Fibroblast of the aortic adventitia (primary cell): ENCODE data around the gene ANGPTL2. TPM values are rescaled to one million over a fixed set of nuclear protein-coding genes. Genes with fewer than 3 reads are reported as not detected.

Experiments
- DNase-seq: peaks from one replicate; pipeline ENCODE4 v3.0.0-alpha.2; 2010; ENCODE audit warnings: low read depth
- H3K4me3 ChIP-seq: 2 replicates; pipeline ENCODE4 v1.5.1; 2011; ENCODE audit warnings: low read depth, mild to moderate bottlenecking, control low read depth, low read length, moderate library complexity
- total RNA-seq: library from RNA; depleted of rRNA; stranded (reverse); fragments of >200 nt; gene quantifications from 2 replicates; pipeline ENCODE4 v1.2.3, GENCODE V29; 2012; ENCODE audit warnings: low replicate concordance
- TF ChIP-seq, protein P1 (sequence below): IDR thresholded peaks from 2 replicates; pipeline ENCODE4 v1.5.1; 2011; ENCODE audit warnings: mild to moderate bottlenecking, low read length, control low read depth, inconsistent platforms; ENCODE audit not compliant: insufficient read depth

ANGPTL2 gene
- total RNA-seq, 1 donor = 41.0 TPM

DNA sequence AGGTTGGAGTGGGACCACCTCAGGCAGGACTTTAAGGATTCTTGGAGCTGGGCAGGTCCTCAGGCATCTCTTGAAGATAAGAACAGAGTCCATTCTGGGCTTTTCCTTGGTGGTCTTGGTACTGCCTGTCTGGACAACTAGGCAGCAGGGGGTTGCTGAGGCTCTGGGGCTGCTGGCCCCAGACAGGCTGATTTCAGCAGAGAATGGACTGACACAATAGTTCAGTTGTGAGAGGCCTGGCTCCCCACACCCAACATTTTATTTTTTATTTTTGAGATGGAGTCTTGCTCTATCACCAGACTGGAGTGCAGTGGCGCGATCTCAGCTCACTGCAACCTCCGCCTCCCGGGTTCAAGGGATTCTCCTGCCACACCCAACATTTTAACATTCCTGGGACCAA lies 4.6 kb downstream of the ANGPTL2 start:
- TF ChIP-seq, protein P1, sequence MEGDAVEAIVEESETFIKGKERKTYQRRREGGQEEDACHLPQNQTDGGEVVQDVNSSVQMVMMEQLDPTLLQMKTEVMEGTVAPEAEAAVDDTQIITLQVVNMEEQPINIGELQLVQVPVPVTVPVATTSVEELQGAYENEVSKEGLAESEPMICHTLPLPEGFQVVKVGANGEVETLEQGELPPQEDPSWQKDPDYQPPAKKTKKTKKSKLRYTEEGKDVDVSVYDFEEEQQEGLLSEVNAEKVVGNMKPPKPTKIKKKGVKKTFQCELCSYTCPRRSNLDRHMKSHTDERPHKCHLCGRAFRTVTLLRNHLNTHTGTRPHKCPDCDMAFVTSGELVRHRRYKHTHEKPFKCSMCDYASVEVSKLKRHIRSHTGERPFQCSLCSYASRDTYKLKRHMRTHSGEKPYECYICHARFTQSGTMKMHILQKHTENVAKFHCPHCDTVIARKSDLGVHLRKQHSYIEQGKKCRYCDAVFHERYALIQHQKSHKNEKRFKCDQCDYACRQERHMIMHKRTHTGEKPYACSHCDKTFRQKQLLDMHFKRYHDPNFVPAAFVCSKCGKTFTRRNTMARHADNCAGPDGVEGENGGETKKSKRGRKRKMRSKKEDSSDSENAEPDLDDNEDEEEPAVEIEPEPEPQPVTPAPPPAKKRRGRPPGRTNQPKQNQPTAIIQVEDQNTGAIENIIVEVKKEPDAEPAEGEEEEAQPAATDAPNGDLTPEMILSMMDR = no peak
- no peak overlapping the region for H3K4me3 ChIP-seq
- no peak for DNase-seq

- DNase-seq = no peak
- no peak overlapping the region for H3K4me3 ChIP-seq
- TF ChIP-seq, protein P1 = no peak
These were observed 5.5 kb downstream of the ANGPTL2 start for GRCh38 chr9:127116957-127117356.

GRCh38 chr9:127116088-127116726 lies 6.2 kb downstream of the ANGPTL2 start:
- no peak for DNase-seq
- H3K4me3 ChIP-seq = no peak overlapping the region
- TF ChIP-seq, protein P1 = no peak

- H3K4me3 ChIP-seq = no peak overlapping the region
- DNase-seq = no peak
- TF ChIP-seq, protein P1 = no peak
These were observed 7.8 kb downstream of the ANGPTL2 start for GRCh38 chr9:127114606-127115005.

GRCh38 chr9:127113191-127113972 lies 9.1 kb downstream of the ANGPTL2 start:
- H3K4me3 ChIP-seq = no peak overlapping the region
- DNase-seq = no peak
- TF ChIP-seq, protein P1 = no peak

- no peak overlapping the region for H3K4me3 ChIP-seq
- TF ChIP-seq, protein P1 = no peak
- DNase-seq = peak; percentile 35
These were observed 9.7 kb downstream of the ANGPTL2 start for GRCh38 chr9:127112735-127113161.

- no peak overlapping the region for H3K4me3 ChIP-seq
- DNase-seq = peak; percentile 23
- TF ChIP-seq, protein P1 = no peak
These were observed 10.4 kb downstream of the ANGPTL2 start for GRCh38 chr9:127112056-127112455.
